Testis (tissue), 2 donors: ENCODE results near the gene SORCS3.

ENCODE experiments used
- CTCF ChIP-seq, 3 experiments: fragments of 450-650 bp in 2 of 3; fragments of 200-600 bp in 1 of 3; sonication (generic) in 1 of 3; IDR thresholded peaks; one replicate each; pipeline ENCODE4 v1.5.1; 2016 to 2019; ENCODE audit warnings: antibody characterized with exemption in 3 of 3, mild to moderate bottlenecking in 2 of 3, moderate library complexity in 1 of 3
- POLR2A ChIP-seq: fragments of 450-650 bp; IDR thresholded peaks from one replicate; pipeline ENCODE4 v1.6.1; 2017; ENCODE audit warnings: antibody characterized with exemption, mild to moderate bottlenecking, moderate library complexity

- TF ChIP-seq CTCF (IDR thresholded peaks at IDR 0.05) (no peak), POLR2A (no peak)
These were observed 279.4 kb downstream of the SORCS3 start for GRCh38 chr10:104920476-104920875.
